NB4 (cell line): Measurements from ENCODE around the gene METTL25B.

Experiments
- DNase-seq: peaks from one replicate; pipeline ENCODE4 v3.0.0; 2010; ENCODE audit warnings: low read depth
- H3K4me3 ChIP-seq: one replicate; pipeline ENCODE4 v1.5.1; 2011; ENCODE audit warnings: mild to moderate bottlenecking, low read depth, low read length, moderate library complexity
- CTCF ChIP-seq: IDR thresholded peaks from one replicate; pipeline ENCODE4 v1.5.1; 2012; ENCODE audit warnings: low read depth, low read length
- MYC ChIP-seq: IDR thresholded peaks from 2 replicates; pipeline ENCODE4 v1.6.1; 2011; ENCODE audit warnings: low read depth, low read length
- POLR2A ChIP-seq: IDR thresholded peaks from 2 replicates; pipeline ENCODE4 v1.6.1; 2011; ENCODE audit warnings: mild to moderate bottlenecking; ENCODE audit not compliant: insufficient read length; ENCODE audit errors: extremely low read depth
- TF ChIP-seq, protein P1 (sequence below): IDR thresholded peaks from 2 replicates; pipeline ENCODE4 v1.6.1; 2011; ENCODE audit warnings: low read depth, low read length

The METTL25B gene

DNA sequence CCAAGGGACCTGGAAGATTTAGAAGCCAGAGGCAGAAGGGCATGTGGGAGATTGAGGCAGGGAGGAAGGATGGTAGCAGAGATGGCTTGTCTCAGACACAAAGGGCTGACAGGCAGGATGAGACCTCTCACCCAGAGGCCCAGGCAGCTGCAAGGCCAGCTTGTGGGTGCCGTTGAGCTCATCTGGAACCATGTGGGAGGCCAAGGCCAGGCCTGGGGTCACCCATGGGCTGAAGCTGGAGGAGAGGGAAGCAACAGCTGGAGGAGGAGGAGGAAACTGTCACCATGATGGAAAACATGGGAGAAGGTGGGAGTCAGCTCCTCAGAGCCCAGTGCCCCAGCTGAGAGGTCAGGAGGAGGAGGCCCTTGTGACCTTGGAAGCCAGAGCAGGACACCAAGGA, 29.3 kb upstream of the METTL25B start:
- TF ChIP-seq POLR2A (no peak), CTCF (no peak), MYC (no peak)
- TF ChIP-seq, protein P1, sequence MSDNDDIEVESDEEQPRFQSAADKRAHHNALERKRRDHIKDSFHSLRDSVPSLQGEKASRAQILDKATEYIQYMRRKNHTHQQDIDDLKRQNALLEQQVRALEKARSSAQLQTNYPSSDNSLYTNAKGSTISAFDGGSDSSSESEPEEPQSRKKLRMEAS, result no peak
- no peak overlapping the region for H3K4me3 ChIP-seq
- DNase-seq, result no peak

- DNase-seq, result no peak
- H3K4me3 ChIP-seq, result no peak overlapping the region
- TF ChIP-seq POLR2A (no peak), CTCF (no peak)
- TF ChIP-seq, protein P1, result no peak
Measured at GRCh38 chr1:156700736-156701531, 27.3 kb upstream of the METTL25B start.

- no peak overlapping the region for H3K4me3 ChIP-seq
- TF ChIP-seq CTCF (no peak), POLR2A (no peak), MYC (no peak)
- TF ChIP-seq, protein P1, result no peak
- no peak for DNase-seq
Measured at GRCh38 chr1:156703336-156703735, 24.9 kb upstream of the METTL25B start.

- no peak overlapping the region for H3K4me3 ChIP-seq
- TF ChIP-seq MYC (no peak), POLR2A (no peak), CTCF (no peak)
- TF ChIP-seq, protein P1, result no peak
- no peak for DNase-seq
Measured at GRCh38 chr1:156703741-156704140, 24.5 kb upstream of the METTL25B start.

GRCh38 chr1:156704166-156704711, 24.0 kb upstream of the METTL25B start:
- TF ChIP-seq CTCF (no peak), POLR2A (no peak), MYC (no peak)
- TF ChIP-seq, protein P1, result no peak
- DNase-seq, result no peak
- H3K4me3 ChIP-seq, result no peak overlapping the region
